HG03135 (cell line): Measurements from ENCODE around the gene EVX1.

Experiments used
- ATAC-seq: cut with Tn5 transposase; IDR thresholded peaks from one replicate; pipeline ENCODE4 v1.9.1; 2021; ENCODE audit warnings: mild to moderate bottlenecking, moderate library complexity; ENCODE audit not compliant: unreplicated experiment

The EVX1 gene

DNA sequence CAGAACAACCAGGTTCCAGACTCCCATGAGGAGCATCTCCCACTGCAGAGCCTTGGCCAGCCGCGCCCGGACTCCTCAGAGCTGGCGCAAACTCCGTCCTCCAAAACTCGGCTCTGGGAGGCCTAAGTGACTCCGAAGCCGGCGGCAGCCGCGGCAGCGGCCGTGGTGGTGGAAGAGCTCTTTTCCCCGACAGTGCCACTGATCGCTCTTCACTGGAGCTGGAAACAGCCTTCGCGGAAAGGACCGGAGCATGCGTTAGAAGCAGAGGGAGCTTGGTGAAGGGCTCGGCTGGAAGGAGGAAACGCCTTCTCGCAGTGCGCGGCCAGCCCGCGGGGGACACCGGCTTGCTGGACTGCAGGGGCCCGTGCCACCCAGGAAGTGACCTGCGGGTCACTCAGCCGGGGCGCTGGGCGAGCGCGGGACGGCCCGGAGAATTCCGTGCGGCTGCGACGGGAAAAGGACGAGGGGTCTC is 37.7 kb upstream of the EVX1 start:
- no peak for ATAC-seq

DNA sequence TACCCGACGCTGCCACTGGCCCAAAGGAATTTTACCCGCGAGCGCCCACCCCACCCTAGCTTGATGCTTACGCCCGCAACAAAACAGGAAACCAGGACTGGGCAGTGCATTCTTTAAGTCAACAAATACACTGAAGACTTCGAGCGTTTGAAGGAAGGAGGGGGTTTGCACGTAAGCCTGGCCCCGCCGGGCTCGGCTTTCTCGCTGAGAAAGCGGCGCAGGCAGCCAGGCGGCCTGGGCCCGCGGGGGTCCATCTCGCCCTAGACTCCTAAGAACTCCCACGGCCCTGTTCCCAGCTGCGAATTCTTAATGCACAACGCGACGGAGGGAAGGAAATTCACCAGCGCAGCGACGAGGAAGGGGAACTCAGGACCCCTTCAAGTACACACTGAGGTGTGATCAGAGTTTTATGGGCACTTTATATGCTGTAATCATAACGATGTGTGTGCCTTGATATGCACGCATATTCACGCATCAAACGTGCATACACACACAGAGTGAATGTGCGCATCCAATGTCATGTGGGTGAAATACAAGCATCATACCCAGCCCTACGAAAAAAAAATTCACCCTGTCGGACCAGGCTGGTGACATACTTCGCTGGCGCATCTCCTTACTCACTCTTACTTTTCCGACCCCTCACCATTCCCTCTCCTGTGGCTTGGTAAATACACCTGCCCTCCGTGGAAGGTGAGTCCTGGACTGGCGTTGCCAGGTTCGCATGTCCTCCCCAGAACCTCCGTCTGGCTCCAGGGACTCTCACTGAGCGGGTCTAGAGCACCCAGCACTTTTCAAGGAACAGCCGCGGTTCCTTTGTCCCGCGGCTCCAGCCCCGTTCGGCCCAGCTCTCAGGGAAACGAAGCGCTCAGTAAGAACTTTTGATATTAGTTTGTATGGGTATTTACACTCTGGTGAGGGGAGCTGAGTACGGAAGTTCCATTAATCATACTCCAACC is 37.0 kb upstream of the EVX1 start:
- ATAC-seq = no peak

DNA sequence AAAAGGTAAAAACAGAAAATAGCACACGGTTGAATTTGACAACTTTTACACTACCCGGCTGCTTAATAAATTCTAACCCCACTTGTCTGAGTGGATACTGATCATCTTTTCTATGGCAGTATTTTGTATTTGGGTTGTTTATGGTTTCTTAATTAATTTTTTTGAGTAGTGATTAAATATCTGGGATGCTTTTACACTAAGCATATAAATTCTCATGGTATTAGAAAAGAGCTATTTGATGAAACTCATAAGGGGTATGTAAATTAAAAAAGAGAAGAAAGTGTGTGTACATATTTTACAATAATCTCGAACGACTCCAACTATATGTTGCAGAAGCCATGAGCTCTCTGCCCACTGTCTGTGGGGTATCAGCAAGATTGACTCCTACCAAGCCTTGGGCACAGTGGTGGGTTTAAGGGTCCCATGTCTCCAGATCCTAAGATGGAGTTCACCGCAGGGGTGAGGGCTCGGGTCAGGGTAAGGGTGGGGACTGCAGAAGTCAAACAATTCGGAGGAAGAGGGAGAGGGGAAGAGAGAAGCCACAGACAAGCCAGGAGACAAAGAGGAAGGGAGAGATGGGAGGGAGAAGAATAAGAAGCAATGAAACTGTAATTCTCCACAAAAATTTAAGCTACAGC is 35.1 kb upstream of the EVX1 start:
- no peak for ATAC-seq

DNA sequence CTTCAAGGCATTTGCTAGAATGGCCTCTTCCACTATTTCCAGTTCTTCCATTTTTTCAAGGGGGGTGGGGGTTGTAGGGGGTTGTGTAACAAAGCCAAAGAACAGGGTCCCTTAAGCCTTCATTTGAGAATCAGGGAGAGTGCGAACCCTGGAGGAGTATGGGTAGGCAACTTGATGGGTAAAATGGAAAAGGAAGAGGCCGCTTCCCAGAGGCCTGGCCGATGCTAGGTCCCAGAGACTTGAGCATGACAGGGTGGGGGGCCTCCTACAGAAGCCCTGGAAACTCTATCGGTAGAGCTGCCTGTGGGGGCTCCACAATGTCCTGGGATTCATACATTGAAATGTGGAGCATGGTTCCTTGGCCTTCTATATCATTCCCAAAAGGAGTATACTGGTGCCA is 33.6 kb upstream of the EVX1 start:
- ATAC-seq = no peak

DNA sequence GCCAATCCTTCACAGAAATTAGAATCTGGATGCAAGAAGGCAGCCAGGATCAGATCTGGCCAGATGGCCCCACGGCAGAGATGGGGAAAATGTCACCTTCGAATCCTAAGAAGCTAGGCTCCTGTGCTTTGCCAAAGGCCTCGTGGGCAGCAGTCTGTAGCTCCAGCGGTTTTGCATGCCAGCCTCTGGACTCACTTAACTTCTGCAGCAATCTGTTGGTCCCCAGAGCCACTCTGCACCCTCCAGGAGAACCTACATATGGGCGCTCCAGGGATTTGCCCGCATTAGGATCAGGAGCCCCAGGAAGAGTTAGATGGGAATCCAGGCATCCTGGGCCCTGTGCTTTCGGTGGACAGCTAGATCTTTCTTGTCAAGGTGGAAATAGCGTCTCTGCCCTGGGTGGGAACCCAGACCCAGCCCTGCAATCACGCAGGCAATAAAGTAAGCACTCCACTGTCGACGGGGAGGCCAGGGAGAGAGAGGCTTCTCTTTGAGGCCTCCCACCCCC is 32.6 kb upstream of the EVX1 start:
- ATAC-seq = no peak

DNA sequence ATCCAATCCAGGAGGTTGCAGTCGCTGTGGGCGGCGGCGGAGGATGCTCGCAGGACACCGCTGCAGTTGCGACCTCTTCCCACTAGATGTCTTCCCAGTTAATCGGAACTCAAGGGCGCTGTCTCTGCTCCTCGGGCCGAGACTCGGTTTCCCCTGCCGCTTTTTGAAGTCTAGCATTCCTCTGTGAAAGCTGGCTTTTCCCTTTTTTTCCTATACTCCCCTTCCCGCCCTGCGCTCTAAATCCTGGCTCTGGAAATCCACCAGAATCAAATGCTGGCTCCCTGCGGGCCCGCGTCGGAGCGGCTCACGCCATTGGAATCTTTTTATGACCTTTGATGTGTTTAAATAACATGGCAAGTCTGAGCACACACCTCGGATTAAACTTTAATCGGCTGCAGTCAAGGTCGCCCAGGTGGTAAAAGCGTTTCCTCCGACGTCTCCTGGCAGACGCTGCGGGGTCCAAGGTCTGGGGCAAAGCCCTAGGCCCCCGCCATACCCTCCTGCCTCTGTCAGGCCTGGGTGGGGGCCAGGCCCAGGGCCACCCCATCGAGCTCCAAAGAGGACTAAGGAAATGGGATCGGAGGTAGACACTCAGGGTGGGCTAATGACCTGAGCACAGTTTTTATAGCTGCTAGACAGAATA is 32.0 kb upstream of the EVX1 start:
- no peak for ATAC-seq

DNA sequence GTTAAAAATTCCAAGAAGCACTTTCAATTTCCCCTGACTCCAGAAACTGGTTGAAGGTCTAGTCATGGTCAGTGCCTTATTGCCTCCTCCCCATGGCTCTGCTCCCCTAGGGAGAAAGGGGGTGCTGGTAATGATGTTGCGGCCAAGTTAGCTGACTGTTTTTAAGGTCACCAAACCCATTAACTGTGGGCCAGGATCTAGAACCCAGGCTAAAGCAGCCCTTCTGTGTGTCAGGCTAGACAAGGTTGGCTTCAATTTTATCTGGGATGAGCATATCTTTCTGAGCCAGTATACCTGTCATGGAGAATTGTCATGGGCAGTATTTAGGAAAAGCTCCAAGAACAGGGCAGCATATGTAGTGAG is 31.5 kb upstream of the EVX1 start:
- no peak for ATAC-seq

DNA sequence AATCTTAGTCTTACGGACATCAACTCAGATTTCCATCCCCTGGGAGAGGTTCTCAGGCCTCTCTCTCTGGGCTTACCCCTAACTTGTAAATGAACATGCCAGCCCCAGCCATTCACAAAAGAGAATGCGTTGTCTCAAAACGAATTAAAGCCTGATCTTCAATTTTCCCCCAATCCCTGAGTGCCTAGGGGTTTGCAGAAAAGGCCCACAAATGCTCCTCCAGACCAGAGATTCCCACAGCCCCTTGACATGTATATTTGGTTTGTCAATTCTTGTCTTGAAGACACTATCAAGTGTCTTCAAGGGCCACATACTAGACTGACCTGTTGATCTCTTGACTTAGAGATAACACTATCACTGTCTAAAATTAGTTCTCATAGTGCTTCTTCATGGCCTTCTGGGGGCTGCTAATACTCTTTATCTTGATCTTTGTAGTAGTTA is 30.8 kb upstream of the EVX1 start:
- no peak for ATAC-seq

DNA sequence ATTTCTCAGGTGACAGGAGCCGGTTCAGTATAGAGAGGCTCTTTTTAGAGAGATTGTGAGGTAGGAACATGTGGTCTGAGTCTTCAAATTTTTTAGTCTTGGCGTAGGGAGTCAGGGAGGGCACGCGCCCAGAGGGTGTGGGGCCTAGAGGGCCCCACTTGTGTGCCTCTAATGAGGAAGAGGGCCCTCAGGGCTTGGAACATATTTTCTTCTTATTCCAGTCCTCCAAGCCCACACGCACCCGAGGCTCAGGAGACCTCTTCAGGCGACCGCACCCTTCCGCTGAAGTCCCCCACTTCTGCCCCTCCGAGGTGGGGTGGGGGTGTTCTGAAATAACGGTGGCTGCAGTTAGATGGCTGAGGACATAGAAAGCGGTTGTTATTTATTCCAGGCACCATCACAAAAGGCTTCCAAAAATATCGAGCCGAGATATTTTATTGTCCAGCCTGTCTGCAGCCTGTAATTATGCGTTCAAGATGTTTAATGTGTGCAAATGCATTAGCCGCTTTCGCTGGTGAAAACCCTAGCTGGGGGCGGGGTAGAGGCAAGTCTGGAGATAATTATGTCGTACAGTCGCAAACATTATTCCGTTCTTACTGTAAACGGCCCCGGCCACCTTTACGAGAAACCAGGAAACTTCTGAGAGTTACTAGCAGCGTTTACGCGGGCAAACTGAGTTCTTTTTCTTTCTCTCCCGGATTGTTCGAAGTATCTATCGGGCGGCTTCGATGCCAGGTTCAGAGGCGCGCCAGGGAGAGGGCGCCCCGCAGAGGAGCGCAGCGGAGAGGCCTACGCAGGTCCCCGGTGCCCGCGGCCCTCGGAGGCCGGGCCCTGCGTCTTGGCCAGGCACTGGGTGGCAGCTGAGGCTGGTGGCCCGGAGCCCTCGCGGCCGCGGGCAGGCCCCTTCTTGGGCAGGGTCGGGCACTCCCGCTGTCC is 29.8 kb upstream of the EVX1 start:
- no peak for ATAC-seq

DNA sequence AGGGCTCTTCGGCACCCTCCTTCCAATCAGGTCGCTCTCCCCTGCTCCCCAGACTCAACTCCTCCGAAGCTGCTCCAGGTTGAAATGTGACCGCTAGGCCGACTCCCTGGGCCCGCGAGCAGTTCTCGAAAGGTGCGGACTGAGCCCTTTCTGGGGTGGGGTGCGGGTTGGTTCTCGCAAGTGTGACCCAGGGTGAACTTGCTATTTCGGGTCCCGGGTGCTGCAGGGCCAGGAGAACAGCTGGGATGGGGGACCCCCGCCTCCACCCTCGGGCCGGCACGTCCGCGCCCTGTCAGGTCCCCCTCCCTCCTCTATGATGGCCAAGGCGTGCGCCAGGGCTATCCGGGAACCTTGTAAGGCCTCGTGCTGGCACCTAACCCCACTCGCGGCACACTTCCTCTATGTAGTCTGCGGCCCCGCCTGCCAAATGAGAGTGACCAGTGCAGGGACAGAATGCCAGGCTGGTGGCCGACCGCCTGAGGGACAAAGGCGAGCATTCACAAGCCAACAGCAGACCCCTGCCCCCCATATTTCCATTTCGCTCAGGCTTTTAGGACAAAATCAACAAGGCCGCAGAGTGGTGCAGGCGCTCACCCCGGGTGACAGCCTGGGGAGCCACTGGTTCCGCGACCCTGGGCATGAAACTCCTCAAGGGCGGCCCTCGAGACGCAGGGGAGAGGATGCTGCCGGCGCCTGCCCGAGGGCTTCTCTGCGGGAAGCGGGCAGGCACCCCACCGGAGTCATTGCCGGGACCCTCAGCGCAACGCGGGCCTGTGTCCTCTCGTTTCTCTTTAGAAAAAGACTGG is 29.0 kb upstream of the EVX1 start:
- ATAC-seq = no peak

DNA sequence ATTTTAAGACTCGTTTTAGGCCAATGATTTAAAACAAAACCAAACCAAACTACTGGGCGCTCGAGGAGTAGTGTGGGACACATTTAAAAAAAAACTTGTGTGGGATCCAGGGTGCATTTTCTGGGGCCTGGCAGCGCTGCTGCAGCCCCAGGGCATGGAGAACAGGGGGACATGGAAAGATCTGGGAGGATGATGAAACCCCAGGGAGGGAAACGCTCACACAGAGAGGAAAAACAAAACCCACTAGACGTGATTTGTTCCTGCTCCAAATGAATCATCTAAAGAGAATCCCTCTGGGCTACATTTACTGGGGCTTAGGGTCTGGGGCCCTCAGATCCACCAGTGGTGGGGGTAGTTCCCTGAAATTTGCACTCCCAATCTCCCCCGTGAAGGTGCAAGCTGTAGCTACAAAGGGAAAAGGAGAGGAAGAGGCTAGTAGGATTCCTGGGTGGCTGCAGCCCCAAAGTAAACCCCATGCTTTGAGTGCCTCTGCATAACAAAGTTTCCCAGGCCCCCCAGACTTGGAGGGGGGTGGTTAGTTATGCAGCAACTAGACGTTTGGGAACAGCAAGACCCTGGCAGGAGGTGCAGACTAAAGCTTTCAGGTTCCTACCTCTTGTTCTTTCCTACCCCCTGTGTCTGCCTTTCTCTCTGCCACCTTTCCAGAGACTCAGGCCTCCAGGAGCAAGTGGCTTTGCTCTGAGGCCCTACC is 28.2 kb upstream of the EVX1 start:
- no peak for ATAC-seq

DNA sequence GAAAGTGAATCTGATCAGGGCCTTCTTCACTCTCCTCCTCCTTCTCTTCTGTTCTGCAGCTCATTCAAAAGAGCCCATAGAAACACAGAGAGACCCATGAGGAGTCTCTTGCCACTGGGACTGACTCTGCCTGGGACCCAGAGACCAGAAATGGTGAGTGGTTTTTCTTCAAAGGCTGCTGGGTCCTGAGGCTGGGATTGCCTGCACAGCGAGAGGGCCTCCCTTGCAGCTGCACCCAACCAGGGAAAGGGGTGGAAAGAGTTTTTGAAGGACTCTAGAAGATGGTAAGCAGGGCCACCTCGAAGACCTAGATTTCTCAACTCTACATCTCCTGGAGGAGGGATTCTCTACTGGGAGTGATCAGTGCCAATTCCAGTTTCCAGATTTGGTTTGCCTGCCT is 27.2 kb upstream of the EVX1 start:
- no peak for ATAC-seq

DNA sequence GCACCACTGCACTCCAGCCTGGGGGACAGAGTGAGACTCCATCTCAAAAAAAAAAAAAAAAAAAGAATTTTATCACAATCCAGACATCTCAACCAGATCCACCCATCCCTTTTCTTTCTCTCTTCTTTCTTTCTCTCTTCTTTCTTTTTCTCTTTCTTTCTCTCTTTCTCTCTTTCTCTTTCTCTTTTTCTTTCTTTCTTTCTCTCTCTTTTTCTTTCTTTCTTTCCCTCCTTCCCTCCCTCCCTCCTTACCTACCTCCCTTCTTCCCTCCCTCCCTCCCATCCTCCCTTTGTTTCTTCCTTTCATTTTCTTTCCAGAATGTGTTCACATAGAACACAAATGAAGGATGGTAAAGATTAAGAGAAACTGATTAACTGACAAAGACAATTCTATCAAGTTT is 24.7 kb upstream of the EVX1 start:
- ATAC-seq = no peak

DNA sequence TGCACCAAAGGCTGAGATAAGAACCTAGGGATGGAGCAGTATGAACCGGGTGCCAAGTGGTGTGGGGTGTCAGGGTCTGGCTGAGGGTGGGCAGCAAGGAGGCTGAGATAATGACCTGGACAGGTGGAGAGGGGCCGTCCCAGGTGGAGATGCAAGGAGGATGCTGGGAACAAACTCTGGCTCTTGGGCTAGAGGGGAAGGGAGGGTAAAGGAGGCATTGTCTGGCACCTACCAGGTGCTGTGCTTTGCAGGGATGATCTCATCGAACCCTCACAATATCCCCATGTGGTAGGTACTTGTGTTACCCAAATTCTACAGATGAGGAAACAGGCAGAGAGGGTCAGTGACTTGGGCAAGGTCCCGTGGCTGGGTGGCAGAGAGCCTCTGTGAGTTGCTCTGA is 22.8 kb upstream of the EVX1 start:
- no peak for ATAC-seq

DNA sequence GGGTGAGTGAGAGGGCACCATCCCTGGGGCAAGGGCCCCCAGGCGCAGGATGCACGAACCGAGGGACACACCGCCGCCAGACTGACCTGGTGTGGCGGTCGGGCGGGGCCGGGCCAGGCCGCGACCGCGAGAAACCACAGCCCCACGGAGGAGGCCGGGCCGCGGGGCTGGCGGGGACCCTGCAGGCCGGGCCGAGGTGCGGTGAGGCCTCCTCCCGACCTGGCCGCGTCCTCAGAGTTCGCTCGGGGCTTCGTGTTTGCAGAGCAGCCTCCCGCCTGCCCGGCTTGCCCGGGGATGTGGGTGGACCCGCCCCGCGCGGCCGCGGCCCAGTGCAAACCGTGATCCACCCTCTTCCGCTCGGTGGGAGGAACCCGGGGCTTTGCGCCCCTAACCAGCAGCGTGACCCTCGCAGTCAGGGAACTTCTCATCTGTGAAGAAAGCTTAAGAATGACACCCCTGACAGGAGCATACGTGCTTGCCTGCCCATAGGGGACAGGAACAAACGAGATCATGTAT is 22.1 kb upstream of the EVX1 start:
- ATAC-seq = no peak

DNA sequence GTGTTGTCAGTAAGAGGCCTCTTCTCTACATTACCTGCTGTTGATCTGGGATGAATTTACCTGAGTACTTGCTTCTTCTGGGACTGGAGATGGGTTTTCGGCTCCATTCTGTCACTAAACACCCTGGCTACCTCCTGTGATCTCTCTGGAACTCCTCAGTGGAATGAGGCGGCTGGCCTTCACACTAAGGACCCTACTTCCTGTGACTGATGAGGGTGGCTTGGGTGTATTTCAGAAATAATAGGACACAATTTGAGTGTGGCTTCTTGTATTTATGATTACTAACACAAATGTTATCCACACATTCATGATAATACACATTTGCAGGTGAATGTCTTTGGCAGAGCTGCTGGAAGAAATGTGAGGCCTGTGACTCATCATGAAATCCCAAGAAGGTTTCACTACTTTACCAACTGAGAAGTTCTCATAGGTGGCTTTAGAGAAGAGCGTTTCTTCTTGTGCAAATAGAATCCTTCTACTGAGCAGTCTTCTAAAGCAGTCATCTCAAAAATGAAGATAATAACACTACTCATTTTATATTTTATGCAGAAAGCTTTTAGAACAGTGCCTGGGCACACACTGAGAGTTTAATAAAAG is 21.3 kb upstream of the EVX1 start:
- no peak for ATAC-seq

DNA sequence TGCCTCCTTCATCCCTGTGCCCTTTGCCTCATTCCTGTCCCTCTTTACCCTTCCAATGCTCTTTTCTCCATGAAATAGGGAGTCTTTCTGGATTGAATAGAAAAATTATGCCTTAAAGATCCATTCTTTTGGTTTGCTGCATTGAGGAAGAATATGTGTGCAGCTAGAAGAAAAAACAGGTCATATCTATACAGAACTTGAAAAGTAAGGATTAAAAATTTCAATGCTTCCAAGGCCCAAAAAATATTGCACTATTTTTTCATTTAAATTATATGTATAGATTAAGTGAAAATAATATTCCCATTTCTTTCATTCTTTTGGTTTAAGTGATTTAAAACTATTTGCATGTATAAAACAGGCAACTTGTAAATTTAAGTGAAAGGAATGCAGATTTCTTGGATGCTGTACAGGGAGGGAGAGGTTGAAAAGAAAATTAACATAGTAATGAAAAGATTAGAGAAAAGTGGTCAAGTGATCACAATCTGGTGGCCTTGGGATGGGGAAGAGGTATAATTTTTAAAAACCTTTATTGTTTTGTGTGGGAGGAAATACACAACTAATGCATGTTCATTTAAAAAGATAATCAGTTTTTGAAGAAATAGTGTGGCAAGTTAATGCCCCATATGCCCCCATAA is 18.5 kb upstream of the EVX1 start:
- no peak for ATAC-seq
